PC-9 (cell line): ENCODE data around the gene ADAMTSL1. TPM values are rescaled to one million over a fixed set of nuclear protein-coding genes. Genes with fewer than 3 reads are reported as not detected.

ENCODE experiments used
- BruUV-seq: library from RNA; stranded (reverse); fragments of 400-500 nt; replicated peaks from 2 replicates; lab custom pipeline; 2021; lab: Mats Ljungman, UMichigan
- CTCF ChIA-PET: fragments of 300-600 bp; sonication (Branson Sonifier 250); formaldehyde crosslinking; loops from one replicate; lab custom pipeline; 2022; ENCODE audit warnings: antibody characterized with exemption; lab: Charles Lee
- POLR2A ChIA-PET: fragments of 300-600 bp; sonication (Branson Sonifier 250); formaldehyde crosslinking; loops from one replicate; lab custom pipeline; 2022; ENCODE audit warnings: antibody characterized with exemption; ENCODE audit not compliant: unreplicated experiment; lab: Charles Lee
- DNase-seq, 2 experiments: peaks; one replicate each; pipeline versions ENCODE4 v3.0.0 to v3.0.0-alpha.2; 2015 to 2022; ENCODE audit warnings: mixed read lengths in 1 of 2
- H2AFZ ChIP-seq: fragments of 200-600 bp; sonication (generic); 2 replicates; pipeline ENCODE4 v1.8.1; 2017; ENCODE audit warnings: antibody characterized with exemption
- H3F3A ChIP-seq: fragments of 200-600 bp; sonication (generic); 2 replicates; pipeline ENCODE4 v1.8.1; 2017; ENCODE audit warnings: antibody characterized with exemption, mild to moderate bottlenecking, low read depth; ENCODE audit not compliant: insufficient read depth
- H3K27ac ChIP-seq: fragments of 200-600 bp; sonication (generic); 2 replicates; pipeline ENCODE4 v1.6.1; 2016; ENCODE audit warnings: mixed run types
- H3K27me3 ChIP-seq: fragments of 200-600 bp; sonication (generic); 2 replicates; pipeline ENCODE4 v1.6.1; 2016; ENCODE audit warnings: low read depth, mixed run types; ENCODE audit not compliant: insufficient read depth
- H3K36me3 ChIP-seq: fragments of 200-600 bp; sonication (generic); 2 replicates; pipeline ENCODE4 v1.6.1; 2016; ENCODE audit warnings: low read depth, mixed run types
- H3K4me1 ChIP-seq: fragments of 200-600 bp; sonication (generic); replicated peaks from 2 replicates; pipeline ENCODE4 v1.6.1; 2016; ENCODE audit warnings: mixed run types; ENCODE audit not compliant: insufficient read depth
- H3K4me2 ChIP-seq: fragments of 200-600 bp; sonication (generic); 2 replicates; pipeline ENCODE4 v1.6.1; 2017; ENCODE audit warnings: mixed run types
- H3K4me3 ChIP-seq: fragments of 200-600 bp; sonication (generic); 2 replicates; pipeline ENCODE4 v1.6.1; 2016; ENCODE audit warnings: mixed run types
- H3K79me2 ChIP-seq: fragments of 200-600 bp; sonication (generic); 2 replicates; pipeline ENCODE4 v1.6.1; 2017; ENCODE audit warnings: low read depth, mixed run types
- H3K9me2 ChIP-seq: fragments of 200-600 bp; sonication (generic); 2 replicates; pipeline ENCODE4 v1.8.1; 2017; ENCODE audit warnings: mild to moderate bottlenecking; ENCODE audit not compliant: insufficient read depth
- H3K9me3 ChIP-seq: fragments of 200-600 bp; sonication (generic); 2 replicates; pipeline ENCODE4 v1.8.1; 2016; ENCODE audit warnings: low read depth; ENCODE audit not compliant: insufficient read depth
- H4K20me1 ChIP-seq: fragments of 200-600 bp; sonication (generic); 2 replicates; pipeline ENCODE4 v1.8.1; 2017; ENCODE audit not compliant: insufficient read depth
- EZH2 ChIP-seq: fragments of 200-600 bp; sonication (generic); IDR thresholded peaks from 2 replicates; pipeline ENCODE4 v1.8.0; 2017; ENCODE audit warnings: antibody characterized with exemption, low read depth
- intact Hi-C: fragments of 100-400 bp; cut with micrococcal nuclease; formaldehyde crosslinking; loops from one replicate; pipeline ENCODE4 v1.10.0; 2022; ENCODE audit not compliant: unreplicated experiment
- total RNA-seq: library from RNA; stranded (reverse); gene quantifications from 2 replicates; pipeline ENCODE4 v1.2.3, GENCODE V29; 2021
- TF ChIP-seq, protein P1 (sequence below): fragments of 200-600 bp; sonication (generic); conservative IDR thresholded peaks from 2 replicates; pipeline ENCODE4 v1.6.1; 2017; ENCODE audit warnings: mixed run types, antibody characterized with exemption, mild to moderate bottlenecking, moderate library complexity

The ADAMTSL1 gene
- total RNA-seq, 1 experiment from 2014 or later = not detected

DNA sequence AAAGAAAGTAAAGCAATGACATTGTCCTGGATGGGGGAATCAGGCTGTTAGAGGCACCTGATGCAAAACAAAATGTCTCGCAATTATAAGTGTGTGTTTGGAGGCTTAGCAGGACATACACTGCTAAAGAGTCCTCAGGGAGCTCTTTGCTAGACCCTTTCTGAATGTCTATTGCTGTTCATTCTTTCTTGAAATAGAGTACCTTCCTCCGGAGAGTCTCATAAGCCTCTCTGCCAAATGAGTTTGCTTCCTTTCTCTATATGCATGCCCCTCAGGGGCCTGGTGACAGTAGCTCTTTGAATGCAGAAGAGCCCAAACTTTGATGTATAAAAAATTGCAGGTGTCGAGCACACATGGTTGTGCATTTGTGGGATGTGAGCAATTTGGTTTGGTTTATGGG lies 26.4 kb upstream of the ADAMTSL1 start:
- no peak overlapping the region for H3K4me2 ChIP-seq
- H3K4me3 ChIP-seq = no peak overlapping the region
- H3K9me2 ChIP-seq = no peaks in the 10 kb centered on the region
- BruUV-seq = no TSS peak
- TF ChIP-seq, protein P1, sequence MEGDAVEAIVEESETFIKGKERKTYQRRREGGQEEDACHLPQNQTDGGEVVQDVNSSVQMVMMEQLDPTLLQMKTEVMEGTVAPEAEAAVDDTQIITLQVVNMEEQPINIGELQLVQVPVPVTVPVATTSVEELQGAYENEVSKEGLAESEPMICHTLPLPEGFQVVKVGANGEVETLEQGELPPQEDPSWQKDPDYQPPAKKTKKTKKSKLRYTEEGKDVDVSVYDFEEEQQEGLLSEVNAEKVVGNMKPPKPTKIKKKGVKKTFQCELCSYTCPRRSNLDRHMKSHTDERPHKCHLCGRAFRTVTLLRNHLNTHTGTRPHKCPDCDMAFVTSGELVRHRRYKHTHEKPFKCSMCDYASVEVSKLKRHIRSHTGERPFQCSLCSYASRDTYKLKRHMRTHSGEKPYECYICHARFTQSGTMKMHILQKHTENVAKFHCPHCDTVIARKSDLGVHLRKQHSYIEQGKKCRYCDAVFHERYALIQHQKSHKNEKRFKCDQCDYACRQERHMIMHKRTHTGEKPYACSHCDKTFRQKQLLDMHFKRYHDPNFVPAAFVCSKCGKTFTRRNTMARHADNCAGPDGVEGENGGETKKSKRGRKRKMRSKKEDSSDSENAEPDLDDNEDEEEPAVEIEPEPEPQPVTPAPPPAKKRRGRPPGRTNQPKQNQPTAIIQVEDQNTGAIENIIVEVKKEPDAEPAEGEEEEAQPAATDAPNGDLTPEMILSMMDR = no peak
- no peak for TF ChIP-seq EZH2
- no peaks in the 10 kb centered on the region for H3F3A ChIP-seq
- no peaks in the 10 kb centered on the region for H4K20me1 ChIP-seq
- intact Hi-C loops = no loop called here
- no peaks in the 10 kb centered on the region for H3K79me2 ChIP-seq
- H2AFZ ChIP-seq = no peak overlapping the region
- H3K27me3 ChIP-seq = no peaks in the 10 kb centered on the region
- no peaks in the 10 kb centered on the region; the same call in 1 of the 2 replicates for H3K9me3 ChIP-seq
- H3K36me3 ChIP-seq = no peaks in the 10 kb centered on the region
- no peak overlapping the region for H3K27ac ChIP-seq
- ChIA-PET POLR2A (no interaction called here), CTCF (no interaction called here)
- DNase-seq = no peak
- H3K4me1 ChIP-seq = no peaks in the 10 kb centered on the region

DNA sequence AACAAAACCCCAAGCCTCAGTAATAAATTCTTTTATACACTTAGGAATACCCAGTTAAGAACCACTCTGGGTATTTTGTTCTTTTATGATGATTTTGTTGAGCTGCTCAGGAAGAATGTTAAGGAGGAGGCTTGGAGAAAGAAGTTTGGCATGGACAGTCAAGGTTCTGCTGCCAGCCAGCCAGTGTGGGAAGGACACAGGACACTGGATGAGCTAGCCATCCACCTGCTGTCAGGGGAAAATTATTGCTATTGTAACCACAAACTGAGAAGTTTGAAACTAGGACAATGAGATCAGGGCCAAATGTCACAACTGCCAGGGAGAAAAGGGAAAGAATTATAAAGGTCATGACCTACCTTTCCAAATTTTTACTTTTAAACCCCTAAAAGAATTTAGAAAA lies 25.9 kb upstream of the ADAMTSL1 start:
- Histone ChIP-seq H3K4me1 (no peaks in the 10 kb centered on the region), H3K9me2 (no peaks in the 10 kb centered on the region), H3K4me2 (no peak overlapping the region), H3K79me2 (no peaks in the 10 kb centered on the region), H3K4me3 (no peak overlapping the region), H3K27me3 (no peaks in the 10 kb centered on the region), H2AFZ (no peak overlapping the region), H3K36me3 (no peaks in the 10 kb centered on the region), H3F3A (no peaks in the 10 kb centered on the region), H4K20me1 (no peaks in the 10 kb centered on the region), H3K27ac (no peak overlapping the region), H3K9me3 (no peaks in the 10 kb centered on the region; the same call in 1 of the 2 replicates)
- TF ChIP-seq, protein P1 = no peak
- no peak for TF ChIP-seq EZH2
- intact Hi-C loops = no loop called here
- ChIA-PET CTCF (no interaction called here), POLR2A (no interaction called here)
- no TSS peak for BruUV-seq
- no peak for DNase-seq

DNA sequence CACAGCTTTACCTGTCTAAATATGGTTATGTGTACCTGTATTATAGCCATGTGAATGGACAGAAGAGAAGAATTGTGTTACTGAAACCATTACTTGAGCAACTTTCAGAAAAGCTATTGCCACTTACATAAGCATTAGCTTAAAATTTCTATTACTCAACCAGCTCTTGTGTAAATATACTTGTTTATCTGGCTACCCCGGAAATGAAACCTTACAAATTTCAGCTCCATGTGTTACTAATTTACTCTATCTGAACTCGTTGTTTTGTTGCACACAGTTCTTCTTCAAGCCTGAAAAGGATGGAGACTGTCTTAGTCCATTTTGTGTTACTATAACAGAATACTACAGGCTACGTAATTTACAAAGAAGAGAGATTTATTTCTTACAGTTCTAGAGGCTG lies 22.5 kb upstream of the ADAMTSL1 start:
- no peak for DNase-seq
- no TSS peak for BruUV-seq

More for the DNA sequence above, 22.5 kb upstream of the ADAMTSL1 start:
- no peaks in the 10 kb centered on the region for H3K79me2 ChIP-seq
- H3F3A ChIP-seq = no peaks in the 10 kb centered on the region
- H3K9me2 ChIP-seq = no peaks in the 10 kb centered on the region
- POLR2A ChIA-PET = no interaction called here
- no peak overlapping the region for H3K27ac ChIP-seq
- CTCF ChIA-PET = no interaction called here
- intact Hi-C loops = no loop called here
- no peaks in the 10 kb centered on the region for H3K4me1 ChIP-seq
- no peaks in the 10 kb centered on the region for H4K20me1 ChIP-seq
- no peaks in the 10 kb centered on the region for H3K27me3 ChIP-seq
- H3K9me3 ChIP-seq = no peaks in the 10 kb centered on the region
- no peak overlapping the region for H3K4me2 ChIP-seq
- H3K4me3 ChIP-seq = no peak overlapping the region
- no peaks in the 10 kb centered on the region for H3K36me3 ChIP-seq
- TF ChIP-seq, protein P1 = no peak
- no peak for TF ChIP-seq EZH2
- H2AFZ ChIP-seq = no peak overlapping the region
